Panc1 (cell line): ENCODE data around the gene LIME1. TPM values are rescaled to one million over a fixed set of nuclear protein-coding genes. Genes with fewer than 3 reads are reported as not detected.

Experiments
- ATAC-seq: fragments of 200-7000 bp; cut with Tn5 transposase; 2 replicates; pipeline ENCODE4 v1.9.1; 2020; ENCODE audit warnings: mild to moderate bottlenecking, moderate library complexity
- Bru-seq: library from RNA; stranded (reverse); fragments of 400-500 nt; gene quantifications from one replicate; lab custom pipeline; 2021; lab: Mats Ljungman, UMichigan
- BruChase-seq, 2 experiments: library from RNA; stranded (reverse); fragments of 400-500 nt; gene quantifications; one replicate each; lab custom pipeline; 2021; lab: Mats Ljungman, UMichigan
- BruUV-seq: library from RNA; stranded (reverse); fragments of 400-500 nt; replicated peaks from 2 replicates; lab custom pipeline; 2021; lab: Mats Ljungman, UMichigan
- CTCF ChIA-PET: fragments of 300-600 bp; sonication (Branson Sonifier 250); formaldehyde crosslinking; loops from one replicate; lab custom pipeline; 2022; ENCODE audit warnings: antibody characterized with exemption; lab: Charles Lee
- POLR2A ChIA-PET: fragments of 300-600 bp; sonication (Branson Sonifier 250); formaldehyde crosslinking; loops from one replicate; lab custom pipeline; 2022; ENCODE audit warnings: antibody characterized with exemption; lab: Charles Lee
- DNase-seq: peaks from one replicate; pipeline ENCODE4 v3.0.0-alpha.2; 2010; ENCODE audit warnings: low read depth, low spot score
- H3K27ac ChIP-seq: 2 replicates; pipeline ENCODE4 v1.5.1; 2011; ENCODE audit warnings: mild to moderate bottlenecking, low read length, inconsistent platforms
- H3K27me3 ChIP-seq: fragments of 200-500 bp; sonication (Bioruptor generic); 2 replicates; pipeline ENCODE4 v1.6.0; 2014; ENCODE audit warnings: low read length, inconsistent platforms; ENCODE audit not compliant: control insufficient read depth, insufficient read depth
- H3K36me3 ChIP-seq: fragments of 200-500 bp; sonication (Bioruptor generic); 2 replicates; pipeline ENCODE4 v1.5.1; 2014; ENCODE audit warnings: inconsistent platforms, mild to moderate bottlenecking, low read length, moderate library complexity; ENCODE audit not compliant: control insufficient read depth, insufficient read depth
- H3K4me1 ChIP-seq: 2 replicates; pipeline ENCODE4 v1.5.1; 2011; ENCODE audit warnings: inconsistent platforms, mild to moderate bottlenecking, low read length, moderate library complexity; ENCODE audit not compliant: control insufficient read depth, insufficient read depth
- H3K4me3 ChIP-seq, 2 experiments: 2 replicates each; pipeline ENCODE4 v1.5.1; 2011 to 2012; ENCODE audit warnings: low read depth in 2 of 2, low read length in 2 of 2, mild to moderate bottlenecking in 2 of 2, inconsistent platforms in 1 of 2, moderate library complexity in 1 of 2
- H3K9me3 ChIP-seq: fragments of 200-500 bp; sonication (Bioruptor generic); 2 replicates; pipeline ENCODE4 v1.5.1; 2014; ENCODE audit warnings: low read depth, mild to moderate bottlenecking, inconsistent platforms, low read length, moderate library complexity; ENCODE audit not compliant: control insufficient read depth, insufficient read depth
- CTCF ChIP-seq: fragments of 450-650 bp; IDR thresholded peaks from 2 replicates; pipeline ENCODE4 v1.5.1; 2017; ENCODE audit warnings: mild to moderate bottlenecking
- POLR2AphosphoS5 ChIP-seq: IDR thresholded peaks from 2 replicates; pipeline ENCODE4 v1.6.1; 2012; ENCODE audit warnings: mild to moderate bottlenecking, low read depth, low read length, moderate library complexity
- REST ChIP-seq, 2 experiments: IDR thresholded peaks; 2 replicates each; pipeline ENCODE4 v1.6.1; 2011 to 2012; ENCODE audit warnings: low read depth in 2 of 2, control low read depth in 1 of 2, low read length in 1 of 2, mild to moderate bottlenecking in 1 of 2, moderate library complexity in 1 of 2; ENCODE audit not compliant: insufficient read depth in 1 of 2
- SIN3A ChIP-seq: IDR thresholded peaks from 2 replicates; pipeline ENCODE4 v1.6.1; 2012; ENCODE audit warnings: low read depth, mild to moderate bottlenecking, low read length, moderate library complexity, borderline replicate concordance; ENCODE audit not compliant: insufficient read depth
- TCF7L2 ChIP-seq: IDR thresholded peaks from 2 replicates; pipeline ENCODE4 v1.6.1; 2011; ENCODE audit warnings: mild to moderate bottlenecking, low read depth, low read length, inconsistent platforms
- in situ Hi-C: cut with HindIII; loops from 2 replicates; pipeline ENCODE4 v1.10.0; 2016; ENCODE audit warnings: low sequenced_read_pairs, low pct_unique_long_range_greater_than_20kb
- intact Hi-C: fragments of 100-400 bp; cut with micrococcal nuclease; formaldehyde crosslinking; loops from one replicate; pipeline ENCODE4 v1.10.0; 2022; ENCODE audit not compliant: unreplicated experiment
- long read RNA-seq: library from polyadenylated mRNA; unstranded; transcript quantifications from one replicate; pipeline ENCODE4 v2.0.0, GENCODE V29; 2021; ENCODE audit not compliant: unreplicated experiment
- polyA plus RNA-seq: library from polyadenylated mRNA; unstranded; fragments of >200 nt; gene quantifications from one replicate; pipeline ENCODE4 v1.2.1, GENCODE V29; 2012; ENCODE audit warnings: missing spikeins; ENCODE audit not compliant: insufficient read length
- total RNA-seq: library from RNA; stranded (reverse); gene quantifications from one replicate; pipeline ENCODE4 v1.2.1, GENCODE V29; 2021; ENCODE audit not compliant: unreplicated experiment

LIME1 gene
- 15.2 TPM for total RNA-seq
- polyA plus RNA-seq, result 8.0 TPM
- percentile 42 among the genes with signal in this experiment for Bru-seq, nascent RNA
- BruChase-seq, experiment 1, labeled RNA remaining after a 2-hour chase, result percentile 62 among the genes with signal in this experiment
- BruChase-seq, experiment 2, labeled RNA remaining after a 6-hour chase, result percentile 60 among the genes with signal in this experiment
- long read RNA-seq, result 0 reads

GRCh38 chr20:63735859-63736718, at the start of gene LIME1:
Gene LIME1, plus strand, starts transcription at chr20:63736664. Its CDS starts 886 bp downstream, at chr20:63737550.
- Histone ChIP-seq H3K27me3 (no peaks in the 10 kb centered on the region), H3K4me1 (peaks cover 34% of the 10 kb centered on the region), H3K36me3 (no peaks in the 10 kb centered on the region), H3K27ac (no peak within 1 kb of the TSS), H3K4me3 (no peak within 1 kb of the TSS), H3K9me3 (no peaks in the 10 kb centered on the region)
- intact Hi-C loops (no loop called here), in situ Hi-C loops (no loop called here)
- CTCF ChIA-PET, result interaction anchor here (0.6 to 0.7 kb wide), 2 partner anchors 15 to 197 kb away, joined by 3 to 5 read pairs; no protein-coding TSS in a partner anchor
- DNase-seq (no peak), ATAC-seq (no peak)
- BruUV-seq, result no TSS peak
- POLR2A ChIA-PET, result no interaction called here
- TF ChIP-seq POLR2AphosphoS5 (no peak), CTCF (no peak), SIN3A (no peak), TCF7L2 (no peak), REST (IDR thresholded peaks at IDR 0.05; ENCODE audit: insufficient read depth in 1 of 2, low read depth in 2 of 2, low read length in 1 of 2) (no peak)

- H3K27ac ChIP-seq, result peak overlapping the region; percentile 29; the same call in 1 of the 2 replicates
- H3K9me3 ChIP-seq, result no peaks in the 10 kb centered on the region
- no peak for DNase-seq
- no peaks in the 10 kb centered on the region for H3K27me3 ChIP-seq
- peaks cover 34% of the 10 kb centered on the region for H3K4me1 ChIP-seq
- H3K36me3 ChIP-seq, result no peaks in the 10 kb centered on the region
- intact Hi-C loops, result no loop called here
- TF ChIP-seq TCF7L2, result no peak
- TF ChIP-seq REST (IDR thresholded peaks at IDR 0.05; ENCODE audit: insufficient read depth in 1 of 2, low read depth in 2 of 2, low read length in 1 of 2), result no peak
- no peak for TF ChIP-seq CTCF
- no peak for TF ChIP-seq SIN3A
- TF ChIP-seq POLR2AphosphoS5, result no peak
- BruUV-seq, result no TSS peak
- no peak overlapping the region for H3K4me3 ChIP-seq
- no peak for ATAC-seq
- ChIA-PET POLR2A (interaction anchor here (0.6 kb wide), 1 partner anchor 46 kb away, joined by 3 read pairs; no protein-coding TSS in a partner anchor), CTCF (no interaction called here)
- in situ Hi-C loops, result no loop called here
These were observed 48.9 kb upstream of the LIME1 start for GRCh38 chr20:63687419-63688178.
